ENCODE results near the gene CNTFR.

CNTFR gene

GRCh38 chr9:34571481-34571810 lies 18.1 kb downstream of the CNTFR start:
- H3K27me3 ChIP-seq (ENCODE audit: control insufficient read depth, insufficient read depth, low read length): no peaks in the 10 kb centered on the region
- H3K4me1 ChIP-seq: no peaks in the 10 kb centered on the region
- H3K79me2 ChIP-seq: no peaks in the 10 kb centered on the region
- no peak overlapping the region for H2AFZ ChIP-seq
- H3K9me3 ChIP-seq (ENCODE audit: control insufficient read depth, low read length): no peaks in the 10 kb centered on the region
- no peak overlapping the region for H3K9ac ChIP-seq
- no peaks in the 10 kb centered on the region for H3K36me3 ChIP-seq (ENCODE audit: control insufficient read depth, insufficient read depth, low read length)
- H3K27ac ChIP-seq: no peak overlapping the region
- H3K4me2 ChIP-seq (ENCODE audit: low read length): no peak overlapping the region
- no peak overlapping the region for H3K4me3 ChIP-seq (ENCODE audit: low read depth, low read length)
- TF ChIP-seq, protein P1, sequence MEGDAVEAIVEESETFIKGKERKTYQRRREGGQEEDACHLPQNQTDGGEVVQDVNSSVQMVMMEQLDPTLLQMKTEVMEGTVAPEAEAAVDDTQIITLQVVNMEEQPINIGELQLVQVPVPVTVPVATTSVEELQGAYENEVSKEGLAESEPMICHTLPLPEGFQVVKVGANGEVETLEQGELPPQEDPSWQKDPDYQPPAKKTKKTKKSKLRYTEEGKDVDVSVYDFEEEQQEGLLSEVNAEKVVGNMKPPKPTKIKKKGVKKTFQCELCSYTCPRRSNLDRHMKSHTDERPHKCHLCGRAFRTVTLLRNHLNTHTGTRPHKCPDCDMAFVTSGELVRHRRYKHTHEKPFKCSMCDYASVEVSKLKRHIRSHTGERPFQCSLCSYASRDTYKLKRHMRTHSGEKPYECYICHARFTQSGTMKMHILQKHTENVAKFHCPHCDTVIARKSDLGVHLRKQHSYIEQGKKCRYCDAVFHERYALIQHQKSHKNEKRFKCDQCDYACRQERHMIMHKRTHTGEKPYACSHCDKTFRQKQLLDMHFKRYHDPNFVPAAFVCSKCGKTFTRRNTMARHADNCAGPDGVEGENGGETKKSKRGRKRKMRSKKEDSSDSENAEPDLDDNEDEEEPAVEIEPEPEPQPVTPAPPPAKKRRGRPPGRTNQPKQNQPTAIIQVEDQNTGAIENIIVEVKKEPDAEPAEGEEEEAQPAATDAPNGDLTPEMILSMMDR (IDR thresholded peaks at IDR 0.05): no peak

- Histone ChIP-seq H3K27me3 (ENCODE audit: control insufficient read depth, insufficient read depth, low read length) (no peaks in the 10 kb centered on the region), H3K4me3 (ENCODE audit: low read depth, low read length) (no peak overlapping the region), H2AFZ (no peak overlapping the region), H3K9ac (no peak overlapping the region), H3K4me1 (no peaks in the 10 kb centered on the region), H3K36me3 (ENCODE audit: control insufficient read depth, insufficient read depth, low read length) (no peaks in the 10 kb centered on the region), H3K79me2 (no peaks in the 10 kb centered on the region), H3K4me2 (ENCODE audit: low read length) (no peak overlapping the region), H3K9me3 (ENCODE audit: control insufficient read depth, low read length) (no peaks in the 10 kb centered on the region), H3K27ac (no peak overlapping the region)
- TF ChIP-seq, protein P1 (IDR thresholded peaks at IDR 0.05): no peak
Observed at GRCh38 chr9:34570809-34571480, 18.6 kb downstream of the CNTFR start.

- H3K4me3 ChIP-seq (ENCODE audit: low read depth, low read length): no peak overlapping the region
- no peaks in the 10 kb centered on the region for H3K79me2 ChIP-seq
- TF ChIP-seq, protein P1 (IDR thresholded peaks at IDR 0.05): no peak
- H3K36me3 ChIP-seq (ENCODE audit: control insufficient read depth, insufficient read depth, low read length): no peaks in the 10 kb centered on the region
- no peaks in the 10 kb centered on the region for H3K9me3 ChIP-seq (ENCODE audit: control insufficient read depth, low read length)
- H3K4me2 ChIP-seq (ENCODE audit: low read length): no peak overlapping the region
- H2AFZ ChIP-seq: no peak overlapping the region
- no peaks in the 10 kb centered on the region for H3K27me3 ChIP-seq (ENCODE audit: control insufficient read depth, insufficient read depth, low read length)
- H3K9ac ChIP-seq: no peak overlapping the region
- no peak overlapping the region for H3K27ac ChIP-seq
- no peaks in the 10 kb centered on the region for H3K4me1 ChIP-seq
Observed at GRCh38 chr9:34570376-34570775, 19.1 kb downstream of the CNTFR start.

DNA sequence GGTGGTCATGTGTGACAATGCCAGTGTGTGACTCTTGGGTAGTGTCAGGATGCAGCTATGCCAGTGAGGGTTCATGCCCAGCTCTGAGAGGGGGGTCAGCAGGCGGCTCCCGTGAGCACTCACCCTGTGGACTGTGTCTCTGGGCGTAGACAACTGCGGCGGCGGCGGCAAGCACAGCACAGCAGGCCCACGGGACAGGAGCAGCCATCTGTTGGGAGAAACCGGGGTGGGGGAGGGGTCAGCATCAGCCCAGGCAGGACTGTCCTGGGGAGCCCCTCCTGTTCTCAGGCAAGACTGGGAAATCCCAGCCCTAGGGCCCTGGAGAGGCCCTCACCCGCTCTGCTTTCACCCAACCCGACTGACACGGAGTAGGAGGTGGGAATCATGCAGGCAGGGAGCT lies 20.8 kb downstream of the CNTFR start:
- H3K4me2 ChIP-seq (ENCODE audit: low read length): no peak overlapping the region
- no peak overlapping the region for H3K9ac ChIP-seq
- H3K27ac ChIP-seq: no peak overlapping the region
- H3K4me1 ChIP-seq: no peaks in the 10 kb centered on the region
- no peaks in the 10 kb centered on the region for H3K27me3 ChIP-seq (ENCODE audit: control insufficient read depth, insufficient read depth, low read length)
- no peaks in the 10 kb centered on the region for H3K36me3 ChIP-seq (ENCODE audit: control insufficient read depth, insufficient read depth, low read length)
- H2AFZ ChIP-seq: no peak overlapping the region
- TF ChIP-seq, protein P1 (IDR thresholded peaks at IDR 0.05): no peak
- H3K9me3 ChIP-seq (ENCODE audit: control insufficient read depth, low read length): no peaks in the 10 kb centered on the region
- H3K4me3 ChIP-seq (ENCODE audit: low read depth, low read length): no peak overlapping the region
- no peaks in the 10 kb centered on the region for H3K79me2 ChIP-seq

DNA sequence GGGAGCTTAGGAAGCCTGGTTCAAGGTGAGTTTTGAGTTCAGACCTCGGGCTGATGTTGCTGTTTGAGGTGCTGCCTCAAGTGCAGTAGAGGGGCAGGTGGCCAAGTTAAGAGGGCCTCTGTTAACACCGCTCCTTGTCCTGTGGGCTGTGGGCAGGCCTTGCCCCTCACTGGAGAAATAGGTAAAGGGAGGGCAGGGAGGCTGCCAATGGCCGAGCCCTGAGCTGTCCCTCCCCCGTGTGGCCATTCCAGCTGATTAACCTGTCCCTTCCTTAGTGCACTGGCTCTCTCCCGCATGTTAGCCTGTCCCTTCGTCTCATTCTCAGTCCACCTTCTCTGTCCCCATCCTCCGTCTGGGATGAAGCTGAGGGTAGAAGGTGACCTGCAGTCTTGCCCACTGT lies 21.4 kb downstream of the CNTFR start:
- H3K27ac ChIP-seq: no peak overlapping the region
- H3K4me2 ChIP-seq (ENCODE audit: low read length): no peak overlapping the region
- TF ChIP-seq, protein P1 (IDR thresholded peaks at IDR 0.05): no peak
- H3K27me3 ChIP-seq (ENCODE audit: control insufficient read depth, insufficient read depth, low read length): no peaks in the 10 kb centered on the region
- no peaks in the 10 kb centered on the region for H3K79me2 ChIP-seq
- no peak overlapping the region for H3K9ac ChIP-seq
- H3K9me3 ChIP-seq (ENCODE audit: control insufficient read depth, low read length): no peaks in the 10 kb centered on the region
- no peaks in the 10 kb centered on the region for H3K36me3 ChIP-seq (ENCODE audit: control insufficient read depth, insufficient read depth, low read length)
- H2AFZ ChIP-seq: no peak overlapping the region
- no peaks in the 10 kb centered on the region for H3K4me1 ChIP-seq
- no peak overlapping the region for H3K4me3 ChIP-seq (ENCODE audit: low read depth, low read length)

All from parathyroid adenoma (tissue), 2 donors.